Cortex of kidney (tissue), 1 donor: ENCODE data around the gene DIABLO.
"Not testable (repeated sequence)": the region's sequence is repeated elsewhere in the genome, so short reads cannot be mapped to it uniquely, and the experiment has no call there.

ENCODE experiments used
- DNase-seq: peaks from one replicate; lab custom pipeline; 2025; lab: John Stamatoyannopoulos, UW

DIABLO gene

DNA sequence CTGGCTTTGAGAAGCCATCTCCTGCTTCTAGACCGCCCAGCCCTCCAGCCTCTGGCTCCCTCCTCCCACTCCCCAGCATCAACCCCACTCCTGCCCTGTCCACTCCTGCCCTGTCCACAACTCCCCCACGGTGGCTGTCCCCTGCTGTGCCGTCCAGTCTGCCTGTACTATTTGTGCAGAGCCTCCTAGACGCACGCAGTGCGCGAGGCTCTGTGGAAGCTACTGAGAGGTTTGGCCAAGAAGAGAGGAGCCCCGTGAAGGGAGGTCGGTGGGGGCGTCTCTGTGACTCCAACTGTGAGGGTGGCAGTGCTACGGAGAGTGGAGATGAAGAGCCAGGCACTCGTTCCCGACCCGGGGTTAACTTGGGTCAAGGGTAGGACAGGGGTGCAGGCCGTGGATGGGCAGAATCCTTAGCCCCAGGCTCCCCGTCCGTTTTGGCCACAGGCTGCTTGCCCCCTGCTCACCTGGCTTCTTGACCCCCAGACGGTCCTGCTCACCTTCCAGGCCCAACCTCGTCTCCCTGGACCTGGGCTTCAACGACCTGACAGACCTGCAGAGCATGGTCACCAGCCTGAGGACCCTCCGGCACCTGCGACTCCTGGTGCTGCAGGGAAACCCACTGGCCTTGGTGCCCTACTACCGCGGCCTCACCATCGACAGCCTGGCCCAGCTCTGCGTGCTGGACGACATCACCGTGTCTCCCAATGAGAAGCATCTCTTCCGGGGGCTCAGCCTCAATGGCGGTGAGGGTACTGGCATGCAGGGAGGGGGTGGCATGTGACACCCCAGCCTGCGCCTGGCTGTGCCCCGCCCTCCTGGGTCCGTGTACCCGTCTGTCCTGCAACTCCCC is 36.0 kb downstream of the DIABLO start:
- DNase-seq: no peak

DNA sequence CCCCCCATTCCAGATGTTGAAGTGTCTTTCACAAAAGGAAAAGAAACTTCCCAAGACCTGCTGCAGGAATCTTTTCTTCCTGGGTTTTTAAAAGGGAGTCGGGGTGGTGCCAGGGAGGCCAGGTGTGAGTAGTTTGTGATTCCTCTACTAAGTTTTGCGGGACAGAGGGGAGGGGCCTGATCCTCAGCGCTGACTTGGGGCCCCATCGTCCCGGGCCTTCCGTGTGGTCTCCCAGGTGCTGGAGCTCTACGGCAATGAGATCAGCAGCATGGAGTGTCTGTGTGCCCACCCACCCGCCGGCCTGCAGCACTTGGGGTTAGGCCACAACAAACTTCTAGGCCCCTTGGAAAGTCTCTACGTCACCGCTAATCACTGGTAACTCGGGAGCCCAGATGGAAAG is 38.4 kb downstream of the DIABLO start:
- DNase-seq: no peak

DNA sequence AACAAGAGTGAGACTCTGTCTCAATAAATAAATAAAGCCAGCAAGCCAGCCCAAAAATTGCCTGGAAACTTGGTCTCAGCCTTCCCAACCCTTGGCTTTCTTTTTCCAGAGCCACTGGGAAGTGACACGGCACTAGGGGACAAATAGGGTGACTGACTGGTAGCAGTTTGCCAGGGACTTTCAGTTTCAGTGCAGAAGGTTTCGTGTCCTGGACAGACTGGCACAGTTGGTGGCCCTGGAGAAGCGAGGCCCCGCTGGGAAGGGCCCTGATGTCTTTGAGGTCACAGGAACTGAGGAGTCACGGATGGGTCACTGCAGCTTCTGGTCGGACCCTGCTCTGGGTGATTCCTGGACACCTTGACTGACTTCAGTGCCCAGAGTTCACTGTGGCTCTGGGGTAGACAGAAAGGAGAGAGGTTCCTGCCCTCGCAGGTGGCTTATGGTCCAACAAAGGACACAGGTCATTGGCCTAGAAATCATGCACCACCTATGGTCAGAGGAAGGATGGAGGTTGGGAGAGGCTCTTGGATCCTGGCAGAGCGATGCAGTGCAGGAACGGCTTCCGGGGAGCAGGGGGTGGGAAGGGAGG is 40.3 kb downstream of the DIABLO start:
- no peak for DNase-seq

DNA sequence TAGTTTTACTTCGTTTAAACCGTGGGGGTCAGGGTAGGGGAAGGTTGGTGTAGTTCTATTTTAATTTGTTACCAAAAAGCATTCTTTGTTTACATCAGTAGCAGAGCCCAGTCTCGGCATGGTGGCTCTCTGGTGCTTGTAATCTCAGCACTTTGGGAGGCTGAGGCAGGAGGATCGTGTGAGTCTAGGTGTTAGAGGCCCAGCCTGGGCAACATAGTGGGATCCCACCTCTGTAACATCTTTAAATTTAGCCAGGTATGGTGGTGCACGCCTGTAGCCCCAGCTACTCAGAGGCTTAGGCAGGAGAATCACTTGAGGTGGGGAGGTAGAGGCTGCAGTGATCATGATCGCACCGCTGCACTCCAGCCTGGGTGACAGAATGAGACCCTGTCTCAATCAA is 40.8 kb downstream of the DIABLO start:
- DNase-seq: no peak

DNA sequence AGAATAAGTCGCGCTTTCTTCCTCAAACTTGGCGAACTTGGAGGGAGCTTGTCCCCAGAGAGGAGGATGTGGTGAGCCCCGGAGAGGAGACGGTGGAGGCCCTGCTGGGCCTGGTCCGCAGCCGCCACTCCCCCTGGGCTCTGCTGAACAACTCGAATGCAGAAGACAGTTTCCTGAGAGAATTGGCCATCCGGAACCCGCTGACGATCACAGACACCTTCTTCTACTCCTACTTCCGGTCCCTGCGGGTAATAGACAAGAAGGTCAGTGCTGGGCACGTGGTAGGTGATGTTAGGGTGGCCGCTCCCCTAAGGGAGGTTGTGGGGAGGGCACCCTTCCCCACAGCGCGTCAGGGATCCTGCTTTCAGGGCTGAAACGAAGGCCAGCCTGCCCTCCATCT is 41.3 kb downstream of the DIABLO start:
- no peak for DNase-seq

DNA sequence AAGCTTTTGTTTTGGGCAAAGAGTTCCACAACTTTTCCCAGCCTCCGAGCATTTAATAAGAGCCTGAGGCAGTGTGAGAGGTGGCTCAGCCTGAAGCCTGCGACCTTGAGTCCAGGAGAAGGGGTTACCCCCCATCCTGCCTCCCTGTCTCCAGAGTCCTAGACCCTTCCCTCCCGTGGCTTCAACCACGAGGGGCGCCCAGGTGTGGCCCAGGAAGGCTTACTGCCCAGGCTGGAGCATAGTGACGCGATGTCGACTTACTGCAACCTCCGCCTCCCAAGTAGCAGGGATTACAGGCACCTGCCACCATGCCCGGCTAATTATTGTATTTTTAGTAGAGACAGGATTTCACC is 42.3 kb downstream of the DIABLO start:
- DNase-seq: no peak

DNA sequence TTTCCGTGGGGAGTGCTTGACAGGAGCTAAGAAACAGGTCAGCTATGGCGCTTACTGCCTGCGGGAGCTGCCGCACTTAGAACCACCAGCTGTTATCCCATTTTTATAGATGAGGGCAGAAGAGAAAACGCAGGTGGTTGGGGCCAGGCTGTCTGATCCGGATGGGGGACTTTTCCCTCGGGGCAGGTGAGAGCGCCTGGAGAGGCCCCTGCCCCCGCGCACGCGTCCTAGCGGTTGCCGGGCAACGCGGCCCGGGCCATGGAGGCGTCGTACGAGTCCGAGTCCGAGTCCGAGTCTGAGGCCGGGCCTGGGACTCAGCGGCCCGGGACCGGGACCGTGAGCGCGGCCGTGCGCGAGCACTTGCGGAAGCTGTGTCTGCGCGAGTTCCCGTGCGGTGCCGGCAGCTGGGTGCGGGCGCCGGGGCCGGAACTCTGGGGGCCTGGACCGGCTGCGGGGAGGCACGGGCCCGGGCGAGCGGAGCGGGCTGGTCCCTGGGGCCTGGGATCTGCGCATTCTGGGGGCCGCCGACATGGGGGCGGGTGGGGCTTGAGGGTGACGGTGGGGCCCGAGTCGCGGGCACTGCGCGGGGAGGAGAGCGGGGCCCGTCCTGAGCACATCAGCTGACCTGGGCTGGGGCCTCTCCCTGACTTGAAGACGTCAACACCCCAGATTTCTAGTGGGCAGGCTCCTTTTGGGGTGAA is 42.8 kb downstream of the DIABLO start, which contains the start of gene LRRC43:
TSS of gene LRRC43 (plus strand) at position 237 of the 701 bp plus-strand sequence. CDS start at position 259, 22 bp downstream.
- no peak for DNase-seq

DNA sequence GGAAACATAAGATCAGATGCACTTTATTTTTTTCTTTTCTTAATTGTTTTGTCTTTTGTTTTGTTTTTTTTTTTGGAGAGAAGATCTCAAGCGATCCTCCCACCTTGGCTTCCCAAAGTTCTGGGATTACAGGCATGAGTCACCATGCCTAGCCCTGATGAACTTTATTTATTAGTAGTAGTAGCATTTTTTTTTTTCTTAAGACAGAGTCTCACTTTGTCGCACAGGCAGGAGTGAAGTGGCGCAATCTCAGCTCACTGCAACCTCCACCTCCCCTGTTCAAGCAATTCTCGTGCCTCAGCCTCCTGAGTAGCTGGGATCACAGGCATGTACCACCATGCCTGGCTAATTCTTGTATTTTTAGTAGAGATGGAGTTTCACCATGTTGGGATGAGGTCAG is 49.4 kb downstream of the DIABLO start:
- not testable (repeated sequence) for DNase-seq

DNA sequence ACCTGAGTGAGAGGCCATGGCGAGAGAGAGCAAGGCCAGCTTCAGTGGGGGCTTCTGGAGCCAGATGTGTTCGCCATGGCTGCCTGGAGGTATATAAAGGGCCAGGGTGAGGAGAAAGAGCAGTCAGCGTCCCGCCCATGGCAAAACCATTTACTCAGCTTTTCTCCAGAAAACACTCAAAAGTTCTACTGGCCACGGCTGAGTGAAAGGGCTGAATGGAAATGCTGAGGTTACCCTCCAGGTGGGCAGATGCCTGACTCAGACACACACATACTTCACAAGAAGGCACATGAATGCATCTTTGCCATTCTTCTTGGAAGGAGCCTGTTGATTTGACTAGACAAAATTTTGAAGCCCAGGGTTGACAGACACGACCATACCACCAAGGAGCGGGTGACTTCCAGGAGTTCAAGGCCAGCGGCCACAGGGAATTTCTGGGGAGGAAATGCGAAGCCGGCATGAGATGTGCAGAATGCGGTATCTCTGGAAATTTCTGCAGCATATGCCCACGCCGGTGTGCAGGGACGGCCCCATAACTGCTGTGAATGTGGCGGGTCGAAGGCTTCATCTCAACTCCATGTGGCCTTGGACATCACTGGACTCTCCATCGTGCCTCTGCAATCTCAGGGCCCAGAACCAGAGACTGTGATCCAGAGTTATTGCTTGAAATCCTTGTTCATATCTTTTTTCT is 51.6 kb downstream of the DIABLO start, which contains the start of gene IL31:
TSS of gene IL31 (minus strand) at position 67 of the 691 bp plus-strand sequence. CDS start at position 18, 49 bp downstream.
- no peak for DNase-seq

DNA sequence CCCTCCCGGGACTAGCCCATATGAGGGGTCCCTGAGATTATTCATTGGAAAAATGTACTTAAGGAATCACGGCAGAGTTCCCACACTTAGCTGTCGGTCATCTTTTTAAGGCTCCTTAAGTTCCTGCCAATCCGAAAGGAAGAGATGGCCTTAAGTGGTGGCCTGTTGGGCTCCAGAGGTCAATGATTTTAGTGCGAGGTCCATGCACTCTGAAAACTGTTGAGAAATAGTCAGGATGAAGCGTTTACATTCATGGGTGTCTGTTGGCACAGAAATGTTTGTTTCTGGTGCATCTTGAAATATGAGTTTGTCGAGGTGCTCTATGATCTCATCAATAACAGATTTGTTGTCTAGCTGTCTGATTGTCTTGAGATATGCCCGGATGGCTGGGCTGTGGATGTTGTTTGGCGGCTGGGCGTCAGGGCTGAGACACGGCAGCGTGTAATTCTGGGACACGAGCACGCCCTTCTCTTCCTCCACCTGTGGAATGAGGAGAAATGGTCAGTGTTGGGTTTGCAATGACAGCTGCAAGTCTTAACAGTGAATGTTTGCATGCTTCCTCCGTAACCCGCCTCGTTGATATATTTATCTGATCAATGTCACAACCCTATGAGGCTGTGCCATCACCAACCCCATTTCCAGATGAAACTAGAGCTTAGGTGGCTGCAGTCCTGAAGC is 53.5 kb downstream of the DIABLO start:
- no peak for DNase-seq

DNA sequence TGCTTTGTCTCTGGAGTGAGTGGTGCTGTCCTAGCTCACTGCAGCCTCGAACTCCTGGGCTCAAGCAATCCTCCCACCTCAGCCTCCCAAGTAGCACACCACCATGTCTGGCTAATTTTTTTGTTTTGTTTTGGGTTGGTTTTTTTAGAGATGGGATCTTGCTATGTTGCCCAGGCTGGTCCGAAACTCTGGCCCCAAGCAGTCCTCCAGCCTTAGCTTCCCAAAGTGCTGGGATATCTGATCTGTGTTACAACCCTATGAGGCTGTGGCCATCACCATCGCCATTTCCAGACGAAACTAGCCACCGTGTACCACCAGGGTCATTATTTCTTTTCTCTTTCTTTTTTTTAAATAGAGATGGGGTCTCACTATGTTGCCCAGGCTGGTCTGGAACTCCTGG is 54.5 kb downstream of the DIABLO start:
- no peak for DNase-seq

DNA sequence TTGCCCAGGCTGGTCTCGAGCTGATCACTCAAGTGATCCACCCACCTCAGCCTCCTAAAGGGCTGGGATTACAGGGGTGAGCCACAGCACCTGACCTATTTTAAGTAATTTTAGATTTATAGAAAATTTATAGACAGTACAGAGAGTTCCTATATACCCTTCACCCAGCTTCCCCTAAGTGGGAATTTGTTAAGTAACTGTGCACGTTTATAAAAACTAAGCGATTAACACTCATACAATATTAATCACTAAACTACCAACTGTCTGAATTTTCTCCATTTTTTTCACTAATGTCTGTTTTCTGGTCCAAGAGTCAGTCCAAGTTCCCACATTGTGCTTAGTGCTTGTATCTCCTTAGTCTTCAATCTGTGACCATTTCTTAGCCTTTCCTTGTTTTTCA is 57.4 kb downstream of the DIABLO start:
- no peak for DNase-seq

DNA sequence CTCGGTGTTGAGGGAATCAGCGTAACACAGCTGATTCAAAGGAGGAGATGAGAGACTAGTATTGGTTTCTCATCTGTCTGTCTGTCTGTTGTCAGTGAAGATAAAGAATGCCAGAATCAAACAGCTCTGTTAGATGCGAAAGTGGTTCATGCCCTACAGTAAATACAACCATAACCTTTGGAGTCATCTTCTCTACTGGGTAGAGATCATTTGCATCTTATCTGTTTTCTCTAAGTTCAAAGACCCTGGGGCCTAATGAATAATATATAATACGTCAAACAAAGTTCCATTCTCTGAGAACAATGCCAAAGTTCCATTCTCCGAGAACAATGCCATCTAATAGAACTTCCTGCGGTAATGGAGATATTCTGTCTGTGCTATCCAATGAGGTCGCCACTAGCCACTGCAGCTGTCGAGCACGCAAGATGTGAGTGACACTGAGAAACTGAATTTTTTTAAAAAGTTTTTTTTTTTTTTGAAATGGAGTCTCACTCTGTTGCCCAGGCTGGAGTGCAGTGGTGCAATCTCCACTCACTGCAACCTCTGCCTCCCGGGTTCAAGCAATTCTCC is 58.4 kb downstream of the DIABLO start:
- no peak for DNase-seq

DNA sequence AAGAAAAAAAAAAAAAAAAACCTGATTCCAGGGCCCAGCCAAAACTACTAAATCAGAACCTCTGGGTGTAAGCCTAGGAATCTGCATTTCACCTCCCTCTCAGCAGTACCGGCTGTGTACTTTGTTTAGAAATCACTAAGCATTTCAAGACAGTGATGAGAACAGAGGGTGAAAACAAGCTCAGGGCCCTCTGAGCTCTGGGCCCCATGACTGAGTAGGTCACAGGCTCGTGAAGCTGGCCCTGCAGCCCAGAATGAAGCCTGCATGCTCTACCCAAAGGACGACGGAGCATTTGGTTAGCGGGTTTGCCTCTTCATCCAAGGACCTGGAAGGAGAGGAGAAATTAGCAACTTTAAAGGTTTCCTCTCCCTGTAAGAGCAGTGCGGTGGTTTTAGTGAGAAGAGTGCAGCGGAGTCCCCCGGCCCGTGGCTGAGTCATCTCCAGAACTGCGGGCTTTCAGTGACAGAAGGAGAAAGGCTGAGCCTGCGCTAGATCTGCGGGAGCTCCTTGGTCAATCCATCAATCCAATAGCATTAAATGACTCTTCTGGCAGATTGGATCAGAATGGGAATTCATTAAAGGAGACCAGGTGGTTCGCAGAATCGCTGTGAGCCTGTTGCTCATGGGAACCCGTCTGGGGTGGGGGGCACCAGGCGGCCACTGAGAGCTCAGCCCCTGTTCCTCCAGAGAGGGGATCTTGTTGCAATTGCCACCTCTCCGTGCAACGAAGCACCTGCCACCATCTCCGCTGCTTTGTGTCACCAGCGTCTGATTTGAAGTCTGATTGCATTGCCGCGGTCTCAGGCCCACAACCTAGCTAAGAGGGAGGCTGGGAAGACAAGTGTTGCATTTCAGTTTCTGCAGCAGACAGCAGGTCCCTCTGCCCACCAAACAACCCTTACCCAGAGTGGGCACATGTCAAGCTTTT is 59.2 kb downstream of the DIABLO start:
- DNase-seq: no peak

DNA sequence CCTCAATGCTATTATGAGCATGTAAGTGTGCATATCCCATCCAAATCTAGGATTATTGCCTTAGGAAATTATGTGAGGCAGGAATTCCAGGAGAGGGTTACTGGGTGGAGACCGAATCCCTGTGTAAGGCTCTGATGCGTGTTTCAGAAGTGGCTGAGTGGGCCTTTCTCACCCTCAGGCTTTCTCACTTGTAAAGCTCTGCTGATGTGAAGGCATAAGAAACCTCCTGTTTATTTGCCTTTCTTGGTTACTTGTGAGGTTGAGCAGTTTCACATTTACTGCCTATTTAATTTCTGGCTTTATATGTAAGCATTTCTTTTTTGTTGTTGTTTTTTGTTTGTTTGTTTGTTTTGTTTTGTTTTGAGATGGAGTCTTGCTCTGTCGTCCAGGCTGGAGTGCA is 62.9 kb downstream of the DIABLO start:
- no peak for DNase-seq

DNA sequence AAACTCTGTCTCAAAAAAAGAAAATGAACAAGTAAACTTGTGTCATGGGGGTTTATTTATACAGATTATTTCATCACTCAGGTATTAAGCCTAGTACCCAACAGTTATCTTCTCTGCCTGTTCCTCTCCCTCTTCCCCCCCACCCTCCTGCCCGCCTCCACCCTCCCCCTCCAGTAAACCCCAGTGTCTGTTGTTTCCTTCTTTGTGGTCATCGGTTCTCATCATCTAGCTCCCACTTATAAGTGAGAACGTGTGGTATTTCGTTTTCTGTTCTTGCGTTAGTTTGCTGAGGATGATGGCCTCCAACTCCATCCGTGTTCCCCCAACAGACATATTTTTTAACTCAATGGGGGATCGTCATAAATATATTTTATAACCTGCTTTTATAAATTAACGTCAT is 64.2 kb downstream of the DIABLO start:
- no peak for DNase-seq

DNA sequence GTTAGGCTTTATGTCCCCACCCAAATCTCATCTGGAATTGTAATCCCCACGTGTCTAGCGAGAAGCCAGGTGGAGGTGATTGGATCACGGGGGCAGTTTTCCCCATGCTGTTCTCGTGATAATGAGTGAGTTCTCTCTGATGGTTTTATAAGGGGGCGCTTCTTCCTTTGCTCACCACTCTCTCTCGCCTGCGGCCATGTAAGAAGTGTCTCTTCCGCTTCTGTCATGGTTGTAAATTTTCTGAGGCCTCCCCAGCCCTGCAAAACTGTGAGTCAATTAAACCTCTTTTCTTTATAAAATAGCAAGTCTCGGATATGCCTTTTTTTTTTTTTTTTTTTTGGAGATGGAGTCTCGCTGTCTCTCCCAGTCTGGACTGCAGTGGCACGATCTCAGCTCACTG is 65.1 kb downstream of the DIABLO start:
- DNase-seq: no peak

DNA sequence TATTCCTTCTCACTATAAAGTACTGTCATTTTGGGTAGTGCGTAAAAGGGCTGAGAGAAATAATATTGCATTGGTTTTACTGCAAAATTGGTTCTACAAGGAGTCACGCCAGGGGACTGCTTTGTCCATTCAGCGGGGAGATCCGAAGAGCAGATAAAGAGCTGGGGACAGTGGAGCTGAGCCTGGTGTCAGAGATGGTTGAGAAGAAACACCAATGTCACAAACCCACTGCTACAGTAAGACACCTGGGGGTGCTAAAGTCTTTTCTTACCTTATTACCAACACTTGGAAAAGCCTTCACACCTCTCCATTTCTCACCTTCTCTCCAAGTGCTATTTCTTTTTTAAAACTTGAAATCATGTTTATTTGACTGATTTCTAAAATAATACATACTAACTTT is 66.0 kb downstream of the DIABLO start:
- no peak for DNase-seq

DNA sequence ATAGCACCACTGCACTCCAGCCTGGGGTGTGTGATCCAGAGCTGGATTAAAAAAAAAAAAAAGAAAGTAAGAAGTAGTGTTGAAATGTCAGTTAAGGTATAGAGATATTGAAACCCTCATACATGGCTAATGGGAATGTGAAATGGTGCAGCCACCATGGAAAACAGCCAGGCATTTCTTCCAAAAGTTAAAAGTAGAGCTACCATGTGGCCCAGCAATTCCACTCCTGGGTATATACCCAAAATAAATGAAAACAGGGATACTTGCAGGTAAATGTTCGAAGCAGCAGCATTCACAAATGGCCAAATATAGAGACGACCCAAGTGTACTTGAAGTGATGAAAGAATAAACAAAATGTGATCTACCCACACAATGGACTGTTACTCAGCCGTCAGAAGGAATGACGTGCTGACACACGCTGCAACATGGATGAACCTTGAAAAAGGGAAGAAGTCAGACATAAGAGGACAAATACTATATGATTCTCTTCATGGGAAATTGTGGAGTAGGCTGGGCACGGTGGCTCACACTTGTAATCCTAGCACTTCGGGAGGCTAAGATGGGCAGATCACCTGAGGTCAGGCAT is 67.1 kb downstream of the DIABLO start:
- DNase-seq: no peak
